Natural killer cell (primary cell): Measurements from ENCODE around the gene ABHD17A. TPM values are rescaled to one million over a fixed set of nuclear protein-coding genes. Genes with fewer than 3 reads are reported as not detected.

Source experiments
- ATAC-seq, 3 donors: fragments of 150-1000 bp in 2 of 3; fragments of 200-7000 bp in 1 of 3; cut with Tn5 transposase; 1 replicate in 1 of 3; 2 replicates in 2 of 3; pipeline ENCODE4 v1.10.0; 2021; ENCODE audit warnings: mild to moderate bottlenecking in 2 of 3, moderate library complexity in 2 of 3
- DNase-seq, 2 donors: peaks; one replicate each; pipeline versions ENCODE4 v3.0.0 to v3.0.0-alpha.2; 2013 to 2021; ENCODE audit warnings: mixed read lengths in 1 of 2
- H3K27ac ChIP-seq: one replicate; pipeline ENCODE4 v1.5.1; 2013; ENCODE audit warnings: mild to moderate bottlenecking, low read length
- H3K27me3 ChIP-seq: one replicate; pipeline ENCODE4 v1.6.1; 2013; ENCODE audit warnings: low read length; ENCODE audit not compliant: control insufficient read depth, insufficient read depth
- H3K36me3 ChIP-seq: one replicate; pipeline ENCODE4 v1.6.1; 2013; ENCODE audit warnings: low read length; ENCODE audit not compliant: control insufficient read depth, insufficient read depth
- H3K4me1 ChIP-seq: one replicate; pipeline ENCODE4 v1.6.1; 2013; ENCODE audit warnings: low read length; ENCODE audit not compliant: control insufficient read depth, insufficient read depth
- H3K4me3 ChIP-seq: one replicate; pipeline ENCODE4 v1.5.1; 2013; ENCODE audit warnings: low read length
- H3K9me3 ChIP-seq: one replicate; pipeline ENCODE4 v1.6.1; 2013; ENCODE audit warnings: low read length; ENCODE audit not compliant: control insufficient read depth, insufficient read depth
- H3K27ac Mint-ChIP-seq, 2 donors: one replicate each; pipeline ENCODE4 v1.8.0; 2022; ENCODE audit warnings: mild to moderate bottlenecking in 2 of 2, mixed read lengths in 2 of 2, moderate library complexity in 1 of 2
- H3K27me3 Mint-ChIP-seq, 2 donors: one replicate each; pipeline ENCODE4 v1.8.0; 2022; ENCODE audit warnings: low read depth in 2 of 2, mixed read lengths in 2 of 2
- H3K36me3 Mint-ChIP-seq: one replicate; pipeline ENCODE4 v1.8.0; 2022; ENCODE audit warnings: mixed read lengths
- H3K4me1 Mint-ChIP-seq, 2 donors: one replicate each; pipeline ENCODE4 v1.8.0; 2022; ENCODE audit warnings: mixed read lengths in 2 of 2
- H3K4me3 Mint-ChIP-seq: one replicate; pipeline ENCODE4 v1.8.0; 2022; ENCODE audit warnings: mild to moderate bottlenecking, moderate library complexity, mixed read lengths
- H3K9me3 Mint-ChIP-seq, 2 donors: one replicate each; pipeline ENCODE4 v1.8.0; 2022; ENCODE audit warnings: mixed read lengths in 2 of 2
- WGBS: methylation state at CpG from one replicate; pipeline ENCODE4 v1.1.7; 2013; ENCODE audit warnings: missing lambda C conversion rate; ENCODE audit not compliant: insufficient coverage; 5-methylcytosine and 5-hydroxymethylcytosine counted together
- intact Hi-C: fragments of 100-400 bp; cut with micrococcal nuclease; formaldehyde crosslinking; loops from one replicate; pipeline ENCODE4 v1.14.2; 2022
- total RNA-seq, 4 donors: library from RNA; stranded (reverse); fragments of 120-200 nt in 1 of 4; gene quantifications; one replicate each; pipeline versions ENCODE4 v1.2.3 to v1.2.4, GENCODE V29; 2013 to 2022
- TF ChIP-seq, protein P1 (sequence below): fragments of 200-600 bp; IDR thresholded peaks from one replicate; pipeline ENCODE4 v1.8.0; 2022; ENCODE audit warnings: antibody characterized with exemption

ABHD17A gene
- total RNA-seq, 3 donors from 2014 or later (not counting 1 experiment from before 2014, with no cell fraction given): 554 to 652 (median 608) TPM

- no peak for DNase-seq
- Histone ChIP-seq H3K9me3 (no peaks in the 10 kb centered on the region), H3K36me3 (peaks cover 26% of the 10 kb centered on the region), H3K4me1 (peaks cover 6% of the 10 kb centered on the region), H3K4me3 (no peak overlapping the region), H3K27me3 (no peaks in the 10 kb centered on the region), H3K27ac (no peak overlapping the region)
- TF ChIP-seq, protein P1, sequence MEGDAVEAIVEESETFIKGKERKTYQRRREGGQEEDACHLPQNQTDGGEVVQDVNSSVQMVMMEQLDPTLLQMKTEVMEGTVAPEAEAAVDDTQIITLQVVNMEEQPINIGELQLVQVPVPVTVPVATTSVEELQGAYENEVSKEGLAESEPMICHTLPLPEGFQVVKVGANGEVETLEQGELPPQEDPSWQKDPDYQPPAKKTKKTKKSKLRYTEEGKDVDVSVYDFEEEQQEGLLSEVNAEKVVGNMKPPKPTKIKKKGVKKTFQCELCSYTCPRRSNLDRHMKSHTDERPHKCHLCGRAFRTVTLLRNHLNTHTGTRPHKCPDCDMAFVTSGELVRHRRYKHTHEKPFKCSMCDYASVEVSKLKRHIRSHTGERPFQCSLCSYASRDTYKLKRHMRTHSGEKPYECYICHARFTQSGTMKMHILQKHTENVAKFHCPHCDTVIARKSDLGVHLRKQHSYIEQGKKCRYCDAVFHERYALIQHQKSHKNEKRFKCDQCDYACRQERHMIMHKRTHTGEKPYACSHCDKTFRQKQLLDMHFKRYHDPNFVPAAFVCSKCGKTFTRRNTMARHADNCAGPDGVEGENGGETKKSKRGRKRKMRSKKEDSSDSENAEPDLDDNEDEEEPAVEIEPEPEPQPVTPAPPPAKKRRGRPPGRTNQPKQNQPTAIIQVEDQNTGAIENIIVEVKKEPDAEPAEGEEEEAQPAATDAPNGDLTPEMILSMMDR: no peak
- Mint-ChIP-seq H3K27ac (no peak overlapping the region), H3K27me3 (no peaks in the 10 kb centered on the region), H3K4me1 (no peaks in the 10 kb centered on the region), H3K9me3 (no peaks in the 10 kb centered on the region), H3K36me3 (no peaks in the 10 kb centered on the region), H3K4me3 (no peak overlapping the region)
- intact Hi-C loops: no loop called here
- WGBS: 96% methylated on average over 19 of the region's 19 CpGs
- ATAC-seq: no peak
These were observed 36.0 kb upstream of the ABHD17A start for GRCh38 chr19:1921326-1921725.

GRCh38 chr19:1920644-1921043 is 35.3 kb upstream of the ABHD17A start:
- no peak overlapping the region for H3K27ac ChIP-seq
- TF ChIP-seq, protein P1: no peak
- Mint-ChIP-seq H3K36me3 (no peaks in the 10 kb centered on the region), H3K27me3 (no peaks in the 10 kb centered on the region), H3K9me3 (no peaks in the 10 kb centered on the region), H3K4me3 (no peak overlapping the region), H3K27ac (no peak overlapping the region), H3K4me1 (no peaks in the 10 kb centered on the region)
- ATAC-seq: no peak
- intact Hi-C loops: no loop called here
- no peaks in the 10 kb centered on the region for H3K27me3 ChIP-seq
- DNase-seq: no peak
- peaks cover 26% of the 10 kb centered on the region for H3K36me3 ChIP-seq
- peaks cover 6% of the 10 kb centered on the region for H3K4me1 ChIP-seq
- WGBS: 97% methylated on average over 19 of the region's 19 CpGs
- H3K4me3 ChIP-seq: no peak overlapping the region
- H3K9me3 ChIP-seq: no peaks in the 10 kb centered on the region

GRCh38 chr19:1918975-1919374 is 33.7 kb upstream of the ABHD17A start:
- 96% methylated on average over 28 of the region's 28 CpGs for WGBS
- Histone ChIP-seq H3K27me3 (no peaks in the 10 kb centered on the region), H3K4me1 (peaks cover 4% of the 10 kb centered on the region), H3K9me3 (no peaks in the 10 kb centered on the region), H3K4me3 (no peak overlapping the region), H3K36me3 (peaks cover 20% of the 10 kb centered on the region), H3K27ac (no peak overlapping the region)
- ATAC-seq (no peak), DNase-seq (no peak)
- Mint-ChIP-seq H3K36me3 (no peaks in the 10 kb centered on the region), H3K27ac (no peak overlapping the region), H3K4me1 (peaks cover 0 to 7% of the 10 kb centered on the region in 2 donors), H3K4me3 (no peak overlapping the region), H3K9me3 (no peaks in the 10 kb centered on the region), H3K27me3 (no peaks in the 10 kb centered on the region)
- TF ChIP-seq, protein P1: no peak
- intact Hi-C loops: no loop called here

DNA sequence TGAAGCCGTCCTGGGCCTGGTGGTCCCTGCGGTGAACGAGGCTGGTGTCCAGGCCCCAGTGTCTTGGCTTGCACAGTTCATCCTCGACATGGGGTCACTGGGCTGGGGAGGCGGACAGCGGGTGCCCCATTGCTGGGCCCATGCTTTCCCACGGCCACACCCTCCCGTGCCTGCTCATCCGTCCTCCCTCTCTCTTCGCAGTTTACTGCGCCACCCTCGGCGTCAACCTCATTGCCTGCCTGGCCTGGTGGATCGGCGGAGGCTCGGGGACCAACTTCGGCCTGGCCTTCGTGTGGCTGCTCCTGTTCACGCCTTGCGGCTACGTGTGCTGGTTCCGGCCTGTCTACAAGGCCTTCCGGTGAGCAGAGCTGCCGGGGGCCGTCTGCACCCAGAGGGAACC is 32.6 kb upstream of the ABHD17A start:
- H3K36me3 ChIP-seq: peaks cover 24% of the 10 kb centered on the region
- ATAC-seq: no peak
- no peak overlapping the region for H3K27ac ChIP-seq
- H3K4me3 ChIP-seq: no peak overlapping the region
- H3K36me3 Mint-ChIP-seq: no peaks in the 10 kb centered on the region
- no peaks in the 10 kb centered on the region for H3K4me1 ChIP-seq
- WGBS: 96% methylated on average over 25 of the region's 25 CpGs
- TF ChIP-seq, protein P1: no peak
- H3K27ac Mint-ChIP-seq: no peak overlapping the region
- no peaks in the 10 kb centered on the region for H3K27me3 Mint-ChIP-seq
- H3K27me3 ChIP-seq: no peaks in the 10 kb centered on the region
- H3K4me1 Mint-ChIP-seq: peaks cover 0 to 7% of the 10 kb centered on the region in 2 donors
- no peak overlapping the region for H3K4me3 Mint-ChIP-seq
- no peak for DNase-seq
- H3K9me3 Mint-ChIP-seq: no peaks in the 10 kb centered on the region
- intact Hi-C loops: no loop called here
- H3K9me3 ChIP-seq: no peaks in the 10 kb centered on the region
